ENCODE measurements around the gene SNN. TPM values are rescaled to one million over a fixed set of nuclear protein-coding genes. Genes with fewer than 3 reads are reported as not detected.

SNN gene
- total RNA-seq, 6 experiments from 2014 or later = 3.5 to 7.9 (median 5.6) TPM

DNA sequence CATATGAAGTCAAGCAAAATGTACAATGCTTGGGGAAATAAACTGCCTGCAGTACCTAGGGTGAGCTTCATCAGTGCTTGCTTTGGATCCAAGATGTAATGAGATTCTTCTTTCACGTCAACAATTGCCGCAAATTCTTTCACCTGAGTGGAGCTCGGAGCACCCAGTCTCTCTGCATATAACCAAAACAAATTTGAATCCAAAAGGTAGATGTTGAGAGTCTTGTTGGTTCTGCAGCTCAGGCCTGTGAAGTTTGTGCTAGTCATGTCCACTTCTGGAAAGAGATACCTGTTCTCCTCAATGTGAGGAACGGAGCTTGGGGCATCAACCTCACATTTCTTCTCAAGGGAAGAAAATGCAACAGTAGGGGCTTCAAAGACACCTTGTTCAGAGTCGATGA, 23.0 kb downstream of the SNN start:
- Histone ChIP-seq H3K36me3 (peaks cover 9 to 76% (median 32%) of the 10 kb centered on the region in 4 donors), H3K4me1 (peaks cover 0 to 7% (median 0%) of the 10 kb centered on the region in 4 donors), H3K27ac (no peak overlapping the region), H3K9me3 (no peaks in the 10 kb centered on the region), H3K4me3 (no peak overlapping the region), H3K27me3 (no peaks in the 10 kb centered on the region)
- WGBS (ENCODE audit: insufficient coverage, low coverage, low lambda C conversion rate, missing lambda C conversion rate) = 92% methylated on average over 4 of the region's 5 CpGs
- intact Hi-C loops (cut with DNase I) = no loop called here
- ATAC-seq (no peak), DNase-seq (peak in 1 of 3 donors; percentile 23)
- TF ChIP-seq POLR2A (IDR thresholded peaks at IDR 0.05) = no peak
- TF ChIP-seq, protein P1, sequence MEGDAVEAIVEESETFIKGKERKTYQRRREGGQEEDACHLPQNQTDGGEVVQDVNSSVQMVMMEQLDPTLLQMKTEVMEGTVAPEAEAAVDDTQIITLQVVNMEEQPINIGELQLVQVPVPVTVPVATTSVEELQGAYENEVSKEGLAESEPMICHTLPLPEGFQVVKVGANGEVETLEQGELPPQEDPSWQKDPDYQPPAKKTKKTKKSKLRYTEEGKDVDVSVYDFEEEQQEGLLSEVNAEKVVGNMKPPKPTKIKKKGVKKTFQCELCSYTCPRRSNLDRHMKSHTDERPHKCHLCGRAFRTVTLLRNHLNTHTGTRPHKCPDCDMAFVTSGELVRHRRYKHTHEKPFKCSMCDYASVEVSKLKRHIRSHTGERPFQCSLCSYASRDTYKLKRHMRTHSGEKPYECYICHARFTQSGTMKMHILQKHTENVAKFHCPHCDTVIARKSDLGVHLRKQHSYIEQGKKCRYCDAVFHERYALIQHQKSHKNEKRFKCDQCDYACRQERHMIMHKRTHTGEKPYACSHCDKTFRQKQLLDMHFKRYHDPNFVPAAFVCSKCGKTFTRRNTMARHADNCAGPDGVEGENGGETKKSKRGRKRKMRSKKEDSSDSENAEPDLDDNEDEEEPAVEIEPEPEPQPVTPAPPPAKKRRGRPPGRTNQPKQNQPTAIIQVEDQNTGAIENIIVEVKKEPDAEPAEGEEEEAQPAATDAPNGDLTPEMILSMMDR (IDR thresholded peaks at IDR 0.05) = no peak

DNA sequence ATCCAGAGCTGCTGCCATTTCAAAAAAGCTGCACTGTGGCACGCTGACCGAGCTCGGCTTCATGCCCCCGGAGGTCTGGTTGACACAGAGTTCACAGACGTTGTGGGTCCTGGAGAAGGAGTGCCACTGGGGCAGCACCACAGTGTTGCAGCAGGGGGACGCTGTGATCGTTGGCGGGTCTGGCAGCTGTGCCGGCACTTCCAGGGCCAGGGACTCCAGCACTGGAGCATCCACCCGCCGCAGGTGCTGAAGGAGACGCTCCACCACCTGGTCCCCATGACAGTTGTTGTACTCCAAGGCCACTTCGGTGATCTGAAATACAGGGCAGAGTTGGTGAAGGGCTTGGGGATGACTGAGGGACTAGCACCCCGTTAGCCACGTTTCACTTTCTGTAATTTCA, 23.5 kb downstream of the SNN start:
- intact Hi-C loops (cut with DNase I) = no loop called here
- Histone ChIP-seq H3K4me1 (peaks cover 0 to 7% (median 0%) of the 10 kb centered on the region in 4 donors), H3K4me3 (no peak overlapping the region), H3K27ac (no peak overlapping the region), H3K27me3 (no peaks in the 10 kb centered on the region), H3K9me3 (no peaks in the 10 kb centered on the region), H3K36me3 (peaks cover 9 to 76% (median 30%) of the 10 kb centered on the region in 4 donors)
- WGBS (ENCODE audit: insufficient coverage, low coverage, low lambda C conversion rate, missing lambda C conversion rate) = 90% methylated on average over 4 of the region's 15 CpGs
- no peak for DNase-seq
- TF ChIP-seq POLR2A (IDR thresholded peaks at IDR 0.05) = no peak
- TF ChIP-seq, protein P1 (IDR thresholded peaks at IDR 0.05) = no peak
- peak in 1 of 4 donors; percentile 17 for ATAC-seq

DNA sequence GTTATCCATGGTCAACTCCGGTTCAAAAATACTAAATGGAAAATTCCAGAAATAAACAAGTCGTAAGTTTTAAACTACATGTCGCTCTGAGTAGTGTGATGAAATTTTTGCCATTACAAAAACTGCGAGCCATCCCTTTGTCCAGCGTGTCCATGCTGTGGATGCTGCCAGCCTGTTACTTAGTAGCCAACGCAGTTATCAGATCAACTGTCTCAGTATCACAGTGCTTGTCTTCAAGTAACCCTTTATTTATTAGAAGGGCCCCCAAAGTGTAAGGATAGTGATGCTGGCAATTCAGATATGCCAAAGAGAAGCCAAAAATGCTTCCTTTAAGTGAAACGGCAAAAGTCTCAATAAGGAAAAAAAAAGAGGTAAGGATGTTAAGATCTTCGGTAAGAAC, 23.9 kb downstream of the SNN start:
- no peaks in the 10 kb centered on the region for H3K9me3 ChIP-seq
- H3K27ac ChIP-seq = no peak overlapping the region
- TF ChIP-seq, protein P1 (IDR thresholded peaks at IDR 0.05) = no peak
- no peak for TF ChIP-seq POLR2A (IDR thresholded peaks at IDR 0.05)
- no peak overlapping the region for H3K4me3 ChIP-seq
- H3K4me1 ChIP-seq = peaks cover 0 to 7% (median 0%) of the 10 kb centered on the region in 4 donors
- H3K36me3 ChIP-seq = peaks cover 9 to 76% (median 31%) of the 10 kb centered on the region in 4 donors
- ATAC-seq = no peak
- DNase-seq = no peak
- WGBS (ENCODE audit: insufficient coverage, low coverage, low lambda C conversion rate, missing lambda C conversion rate) = 86% methylated on average over 8 of the region's 8 CpGs
- H3K27me3 ChIP-seq = no peaks in the 10 kb centered on the region
- intact Hi-C loops (cut with DNase I) = no loop called here

DNA sequence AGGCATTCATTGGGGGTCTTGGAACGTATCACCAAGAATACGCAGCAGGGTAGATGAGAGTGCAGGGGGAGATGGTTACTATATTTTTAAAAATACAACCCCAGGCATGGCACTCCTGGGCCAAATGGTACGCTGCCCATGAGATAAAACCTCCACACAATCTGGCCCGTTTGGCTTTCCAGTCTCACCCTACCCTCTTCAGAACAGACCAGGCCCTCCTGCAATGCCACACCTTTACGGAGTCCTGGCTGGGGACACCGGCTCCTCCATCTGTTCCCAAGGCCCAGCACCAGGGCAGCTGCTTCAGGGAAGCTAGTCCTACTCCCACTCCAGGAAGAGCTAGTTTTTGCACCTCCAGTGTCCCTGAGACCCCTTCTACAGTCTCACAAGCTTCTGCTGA, 24.4 kb downstream of the SNN start:
- TF ChIP-seq, protein P1 (IDR thresholded peaks at IDR 0.05) = no peak
- TF ChIP-seq POLR2A (IDR thresholded peaks at IDR 0.05) = no peak
- H3K27me3 ChIP-seq = no peaks in the 10 kb centered on the region
- no peak overlapping the region for H3K27ac ChIP-seq
- WGBS (ENCODE audit: insufficient coverage, low coverage, low lambda C conversion rate, missing lambda C conversion rate) = 88% methylated on average over 2 of the region's 6 CpGs
- no peak overlapping the region for H3K4me3 ChIP-seq
- H3K4me1 ChIP-seq = peaks cover 0 to 7% (median 0%) of the 10 kb centered on the region in 4 donors
- no peaks in the 10 kb centered on the region for H3K9me3 ChIP-seq
- ATAC-seq (peak in 1 of 4 donors; percentile 28), DNase-seq (peak in 1 of 3 donors; percentile 41)
- H3K36me3 ChIP-seq = peaks cover 5 to 76% (median 33%) of the 10 kb centered on the region in 4 donors
- intact Hi-C loops (cut with DNase I) = no loop called here
